CD14-positive monocyte (primary cell): ENCODE results near the gene LTBP1. TPM values are rescaled to one million over a fixed set of nuclear protein-coding genes. Genes with fewer than 3 reads are reported as not detected.

Source experiments
- DNase-seq, 3 donors: peaks; one replicate each; pipeline ENCODE4 v3.0.0-alpha.2; 2011 to 2022
- H2AFZ ChIP-seq: 2 replicates; pipeline ENCODE4 v1.6.0; 2012; ENCODE audit warnings: mild to moderate bottlenecking, low read depth, low read length, inconsistent platforms; ENCODE audit not compliant: insufficient read depth, poor library complexity, severe bottlenecking
- H3K27ac ChIP-seq, 2 donors: 1 replicate in 1 of 2; 2 replicates in 1 of 2; pipeline ENCODE4 v1.5.1; 2012 to 2013; ENCODE audit warnings: low read length in 2 of 2, control low read depth in 1 of 2, inconsistent platforms in 1 of 2, low read depth in 1 of 2, mild to moderate bottlenecking in 1 of 2
- H3K27me3 ChIP-seq, 2 donors: one replicate each; pipeline versions ENCODE4 v1.6.0 to v1.6.1; 2011 to 2013; ENCODE audit warnings: low read length in 2 of 2; ENCODE audit not compliant: control insufficient read depth in 2 of 2, insufficient read depth in 2 of 2
- H3K36me3 ChIP-seq, 2 donors: replicated peaks in 1 of 2; 1 replicate in 1 of 2; 2 replicates in 1 of 2; pipeline versions ENCODE4 v1.5.1 to v1.6.1; 2012 to 2013; ENCODE audit warnings: low read length in 2 of 2, control low read depth in 1 of 2, inconsistent platforms in 1 of 2, mild to moderate bottlenecking in 1 of 2; ENCODE audit not compliant: insufficient read depth in 2 of 2, control insufficient read depth in 1 of 2
- H3K4me1 ChIP-seq, 2 donors: 1 replicate in 1 of 2; 2 replicates in 1 of 2; pipeline versions ENCODE4 v1.5.1 to v1.6.1; 2012 to 2013; ENCODE audit warnings: low read length in 2 of 2, control low read depth in 1 of 2, inconsistent platforms in 1 of 2, mild to moderate bottlenecking in 1 of 2, moderate library complexity in 1 of 2; ENCODE audit not compliant: insufficient read depth in 2 of 2, control insufficient read depth in 1 of 2
- H3K4me2 ChIP-seq: replicated peaks from 2 replicates; pipeline ENCODE3; 2012; ENCODE audit warnings: low read length, moderate library complexity, mild to moderate bottlenecking; ENCODE audit not compliant: poor library complexity, severe bottlenecking; ENCODE audit errors: extremely low read depth
- H3K4me3 ChIP-seq, 3 experiments: fragments of 200-600 bp in 1 of 3; sonication (generic) in 1 of 3; replicated peaks in 1 of 3; 1 replicate in 2 of 3; 2 replicates in 1 of 3; pipeline ENCODE4 v1.5.1; 2011 to 2013; ENCODE audit warnings: low read length in 3 of 3, mild to moderate bottlenecking in 3 of 3, control low read depth in 2 of 3, low read depth in 2 of 3, inconsistent platforms in 1 of 3, moderate library complexity in 1 of 3
- H3K79me2 ChIP-seq: 2 replicates; pipeline ENCODE4 v1.6.0; 2012; ENCODE audit warnings: mild to moderate bottlenecking, control low read depth, inconsistent platforms, low read length, moderate library complexity; ENCODE audit not compliant: insufficient read depth
- H3K9ac ChIP-seq: 2 replicates; pipeline ENCODE4 v1.6.0; 2017; ENCODE audit warnings: low read length, mild to moderate bottlenecking; ENCODE audit not compliant: insufficient read depth, poor library complexity, severe bottlenecking
- H3K9me3 ChIP-seq, 2 donors: replicated peaks in 1 of 2; 1 replicate in 1 of 2; 2 replicates in 1 of 2; pipeline versions ENCODE4 v1.5.1 to v1.6.1; 2012 to 2013; ENCODE audit warnings: low read length in 2 of 2, control low read depth in 1 of 2; ENCODE audit not compliant: control insufficient read depth in 1 of 2, insufficient read depth in 1 of 2
- H4K20me1 ChIP-seq: 2 replicates; pipeline ENCODE4 v1.6.0; 2012; ENCODE audit warnings: mild to moderate bottlenecking, low read length, control low read depth, moderate library complexity; ENCODE audit not compliant: insufficient read depth
- H3K27ac Mint-ChIP-seq, 7 donors: one replicate each; pipeline ENCODE4 v1.8.0; 2020; ENCODE audit warnings: mild to moderate bottlenecking in 7 of 7, mixed read lengths in 7 of 7, moderate library complexity in 6 of 7, inconsistent platforms in 2 of 7
- H3K27me3 Mint-ChIP-seq, 3 donors: one replicate each; pipeline ENCODE4 v1.8.0; 2021 to 2022; ENCODE audit warnings: low read depth in 3 of 3, mild to moderate bottlenecking in 3 of 3, mixed read lengths in 3 of 3, moderate library complexity in 3 of 3, inconsistent platforms in 1 of 3
- H3K36me3 Mint-ChIP-seq, 2 donors: one replicate each; pipeline ENCODE4 v1.8.0; 2020; ENCODE audit warnings: mixed read lengths in 2 of 2, inconsistent platforms in 1 of 2, mild to moderate bottlenecking in 1 of 2
- H3K4me1 Mint-ChIP-seq: one replicate; pipeline ENCODE4 v1.8.0; 2020; ENCODE audit warnings: mild to moderate bottlenecking, mixed read lengths
- H3K4me3 Mint-ChIP-seq, 2 donors: one replicate each; pipeline ENCODE4 v1.8.0; 2020; ENCODE audit warnings: mild to moderate bottlenecking in 2 of 2, mixed read lengths in 2 of 2, moderate library complexity in 1 of 2
- H3K9me3 Mint-ChIP-seq, 7 donors: one replicate each; pipeline ENCODE4 v1.8.0; 2020 to 2022; ENCODE audit warnings: mixed read lengths in 7 of 7, mild to moderate bottlenecking in 6 of 7, moderate library complexity in 6 of 7, inconsistent platforms in 2 of 7
- WGBS: methylation state at CpG from one replicate; pipeline ENCODE4 v1.1.5; 2013; ENCODE audit warnings: missing lambda C conversion rate; ENCODE audit not compliant: insufficient coverage; 5-methylcytosine and 5-hydroxymethylcytosine counted together
- intact Hi-C, 2 donors: fragments of 100-400 bp; cut with micrococcal nuclease; formaldehyde crosslinking; loops; one replicate each; pipeline versions ENCODE4 v1.15.0 to v1.15.1; 2023
- polyA plus RNA-seq, 3 donors: library from polyadenylated mRNA; depleted of rRNA in 1 of 3; unstranded in 2 of 3; stranded (reverse) in 1 of 3; fragments of 300-500 nt in 2 of 3; fragments of >200 nt in 1 of 3; fragmentation: Illumina TruSeq in 2 of 3; gene quantifications; 1 replicate in 2 of 3; 2 replicates in 1 of 3; pipeline ENCODE4 v1.2.3, GENCODE V29; 2012 to 2021
- TF ChIP-seq, protein P1 (sequence below): fragments of 200-600 bp; IDR thresholded peaks from one replicate; pipeline ENCODE4 v1.8.0; 2022; ENCODE audit warnings: antibody characterized with exemption, mild to moderate bottlenecking

Gene LTBP1
- polyA plus RNA-seq, 3 donors: 0.18 to 0.24 TPM; not detected in 1

DNA sequence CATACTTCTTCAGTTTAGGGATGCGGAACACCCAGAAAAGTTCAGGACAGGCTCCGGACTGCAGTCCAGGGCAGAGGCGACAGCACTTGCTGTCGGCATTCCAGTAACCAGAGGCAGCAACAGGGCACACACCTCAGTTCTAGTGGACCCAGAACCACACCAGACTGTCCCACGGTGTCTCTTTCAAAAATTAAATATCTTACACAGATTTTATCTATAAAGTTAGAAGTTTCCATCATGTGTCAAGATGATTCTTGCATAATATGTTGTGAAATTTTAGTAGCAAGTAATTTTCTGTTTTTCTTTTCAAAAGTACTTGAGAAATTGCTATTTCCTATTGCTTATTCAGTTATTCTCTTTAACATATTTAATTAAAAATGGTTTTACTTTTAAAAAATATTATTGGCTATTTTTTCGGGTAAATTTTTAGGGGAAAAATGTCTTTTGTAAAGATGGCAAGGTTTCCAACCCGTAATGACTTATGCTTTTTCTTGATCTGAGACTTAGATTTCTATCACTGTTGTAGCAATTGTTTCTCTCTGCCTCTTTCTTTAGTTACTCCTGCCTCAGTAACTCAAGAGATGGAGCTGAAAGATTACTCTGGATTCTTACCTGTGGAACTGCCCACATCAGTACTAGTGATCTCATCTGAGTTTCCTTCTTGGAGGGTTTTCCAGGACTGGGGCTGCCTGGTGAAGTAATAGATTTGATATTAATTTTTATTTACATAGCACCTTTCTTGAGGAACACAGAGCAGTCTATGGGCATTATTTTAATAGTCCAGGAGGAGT, 182.7 kb downstream of the LTBP1 start:
- Histone ChIP-seq H3K27me3 (no peaks in the 10 kb centered on the region), H3K36me3 (no peaks in the 10 kb centered on the region), H2AFZ (no peak overlapping the region), H3K27ac (no peak overlapping the region), H3K4me2 (no peak overlapping the region), H4K20me1 (no peaks in the 10 kb centered on the region), H3K4me1 (peaks cover 20 to 25% of the 10 kb centered on the region in 2 donors), H3K79me2 (no peaks in the 10 kb centered on the region), H3K4me3 (no peak overlapping the region), H3K9me3 (no peaks in the 10 kb centered on the region), H3K9ac (no peak overlapping the region)
- no peak overlapping the region for H3K4me3 Mint-ChIP-seq
- H3K27ac Mint-ChIP-seq: no peak overlapping the region
- TF ChIP-seq, protein P1, sequence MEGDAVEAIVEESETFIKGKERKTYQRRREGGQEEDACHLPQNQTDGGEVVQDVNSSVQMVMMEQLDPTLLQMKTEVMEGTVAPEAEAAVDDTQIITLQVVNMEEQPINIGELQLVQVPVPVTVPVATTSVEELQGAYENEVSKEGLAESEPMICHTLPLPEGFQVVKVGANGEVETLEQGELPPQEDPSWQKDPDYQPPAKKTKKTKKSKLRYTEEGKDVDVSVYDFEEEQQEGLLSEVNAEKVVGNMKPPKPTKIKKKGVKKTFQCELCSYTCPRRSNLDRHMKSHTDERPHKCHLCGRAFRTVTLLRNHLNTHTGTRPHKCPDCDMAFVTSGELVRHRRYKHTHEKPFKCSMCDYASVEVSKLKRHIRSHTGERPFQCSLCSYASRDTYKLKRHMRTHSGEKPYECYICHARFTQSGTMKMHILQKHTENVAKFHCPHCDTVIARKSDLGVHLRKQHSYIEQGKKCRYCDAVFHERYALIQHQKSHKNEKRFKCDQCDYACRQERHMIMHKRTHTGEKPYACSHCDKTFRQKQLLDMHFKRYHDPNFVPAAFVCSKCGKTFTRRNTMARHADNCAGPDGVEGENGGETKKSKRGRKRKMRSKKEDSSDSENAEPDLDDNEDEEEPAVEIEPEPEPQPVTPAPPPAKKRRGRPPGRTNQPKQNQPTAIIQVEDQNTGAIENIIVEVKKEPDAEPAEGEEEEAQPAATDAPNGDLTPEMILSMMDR: no peak
- H3K36me3 Mint-ChIP-seq: no peaks in the 10 kb centered on the region
- WGBS: 98% methylated on average over 4 of the region's 7 CpGs
- H3K27me3 Mint-ChIP-seq: peaks cover 0 to 2% (median 0%) of the 10 kb centered on the region in 3 donors
- H3K4me1 Mint-ChIP-seq: peaks cover 39% of the 10 kb centered on the region
- H3K9me3 Mint-ChIP-seq: peaks cover 0 to 2% (median 0%) of the 10 kb centered on the region in 7 donors
- intact Hi-C loops: no loop called here
- DNase-seq: no peak

DNA sequence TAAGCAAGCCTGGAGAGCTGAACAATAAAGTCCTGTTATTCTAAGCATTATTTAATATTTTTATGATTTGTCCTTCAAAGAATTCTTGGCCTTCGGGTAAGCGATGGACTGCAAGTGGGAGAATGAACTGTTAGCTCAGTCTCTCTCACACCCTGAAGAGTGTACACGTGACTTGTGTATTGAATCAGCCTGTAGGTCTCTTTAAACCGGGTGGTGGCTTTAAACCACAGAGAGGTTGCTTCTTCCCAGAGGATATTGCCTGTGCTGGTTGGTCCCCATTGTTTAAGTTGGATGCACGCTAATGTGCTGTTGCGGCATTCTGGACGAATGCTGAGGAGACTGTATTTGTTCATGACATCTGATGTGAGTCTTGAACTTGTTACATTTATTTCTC, 183.3 kb downstream of the LTBP1 start:
- TF ChIP-seq, protein P1: no peak
- Mint-ChIP-seq H3K27ac (no peak overlapping the region), H3K27me3 (peaks cover 0 to 2% (median 0%) of the 10 kb centered on the region in 3 donors), H3K4me3 (no peak overlapping the region), H3K9me3 (peaks cover 0 to 2% (median 0%) of the 10 kb centered on the region in 7 donors), H3K4me1 (peaks cover 45% of the 10 kb centered on the region), H3K36me3 (no peaks in the 10 kb centered on the region)
- Histone ChIP-seq H3K27ac (no peak overlapping the region), H3K79me2 (no peaks in the 10 kb centered on the region), H3K9me3 (no peaks in the 10 kb centered on the region), H3K4me3 (no peak overlapping the region), H3K4me2 (no peak overlapping the region), H3K36me3 (no peaks in the 10 kb centered on the region), H2AFZ (no peak overlapping the region), H3K9ac (no peak overlapping the region), H3K27me3 (no peaks in the 10 kb centered on the region), H4K20me1 (no peaks in the 10 kb centered on the region), H3K4me1 (peaks cover 24 to 28% of the 10 kb centered on the region in 2 donors)
- intact Hi-C loops: no loop called here
- WGBS: 90% methylated on average over 6 of the region's 7 CpGs
- DNase-seq: no peak
